ENCODE results near the gene WIPF2. TPM values are rescaled to one million over a fixed set of nuclear protein-coding genes. Genes with fewer than 3 reads are reported as not detected.

The WIPF2 gene
- polyA plus RNA-seq, 3 donors from 2014 or later: 4.0 to 14.2 (median 5.2) TPM

- Mint-ChIP-seq H3K4me1 (peaks cover 36 to 44% of the 10 kb centered on the region in 2 donors), H3K27me3 (ENCODE audit: low read depth in 3 of 3) (peaks cover 3 to 8% (median 6%) of the 10 kb centered on the region in 3 donors), H3K4me3 (peak overlapping the region in 2 of 5 donors; percentile 14 to 21), H3K9me3 (no peaks in the 10 kb centered on the region), H3K36me3 (no peaks in the 10 kb centered on the region), H3K27ac (peak overlapping the region in 3 of 6 donors; percentile 43 to 88 (median 46))
- no peak for DNase-seq
These were observed 94.0 kb downstream of the WIPF2 start for GRCh38 chr17:40312893-40313667.

- H3K4me3 Mint-ChIP-seq: peak overlapping the region in 1 of 5 donors; percentile 26
- no peaks in the 10 kb centered on the region for H3K36me3 Mint-ChIP-seq
- DNase-seq: no peak
- peaks cover 41 to 52% of the 10 kb centered on the region in 2 donors for H3K4me1 Mint-ChIP-seq
- peaks cover 3 to 12% (median 9%) of the 10 kb centered on the region in 3 donors for H3K27me3 Mint-ChIP-seq (ENCODE audit: low read depth in 3 of 3)
- H3K9me3 Mint-ChIP-seq: no peaks in the 10 kb centered on the region
- H3K27ac Mint-ChIP-seq: peak overlapping the region in 3 of 6 donors; percentile 43 to 94 (median 85)
These were observed 94.8 kb downstream of the WIPF2 start for GRCh38 chr17:40313668-40314583.

DNA sequence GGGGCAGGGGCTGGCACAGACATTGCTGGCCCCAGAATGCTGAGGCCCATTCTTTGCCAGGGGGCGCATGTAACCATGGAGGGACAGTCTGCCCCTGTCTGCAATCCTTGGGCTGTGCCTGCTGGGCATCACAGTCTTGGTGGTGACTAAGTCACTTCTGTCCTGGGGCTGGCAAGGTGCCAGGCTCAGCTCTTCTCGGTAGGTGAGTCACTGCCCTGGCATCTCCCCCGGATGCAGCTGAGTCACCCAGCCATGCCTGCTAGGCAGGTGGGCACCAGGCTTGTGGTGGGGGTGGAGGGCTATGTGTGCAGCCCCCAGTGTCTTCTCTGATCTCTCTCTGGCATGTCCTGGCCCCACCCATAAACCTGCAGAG, 95.5 kb downstream of the WIPF2 start:
- no peaks in the 10 kb centered on the region for H3K9me3 Mint-ChIP-seq
- peak overlapping the region in 1 of 5 donors; percentile 26 for H3K4me3 Mint-ChIP-seq
- peak; percentile 63 to 77 (median 67) for DNase-seq
- H3K4me1 Mint-ChIP-seq: peaks cover 48 to 58% of the 10 kb centered on the region in 2 donors
- peaks cover 6 to 13% (median 12%) of the 10 kb centered on the region in 3 donors for H3K27me3 Mint-ChIP-seq (ENCODE audit: low read depth in 3 of 3)
- H3K36me3 Mint-ChIP-seq: no peaks in the 10 kb centered on the region
- H3K27ac Mint-ChIP-seq: peak overlapping the region; percentile 34 to 94 (median 81)

GRCh38 chr17:40315206-40315605, 96.1 kb downstream of the WIPF2 start:
- Mint-ChIP-seq H3K36me3 (no peaks in the 10 kb centered on the region), H3K4me3 (no peak overlapping the region), H3K27ac (peak overlapping the region in 2 of 6 donors; percentile 34 to 74), H3K27me3 (ENCODE audit: low read depth in 3 of 3) (peaks cover 11 to 17% (median 16%) of the 10 kb centered on the region in 3 donors), H3K4me1 (peaks cover 54 to 64% of the 10 kb centered on the region in 2 donors), H3K9me3 (no peaks in the 10 kb centered on the region)
- no peak for DNase-seq

- no peaks in the 10 kb centered on the region for H3K36me3 Mint-ChIP-seq
- no peaks in the 10 kb centered on the region for H3K9me3 Mint-ChIP-seq
- no peak for DNase-seq
- peak overlapping the region in 4 of 6 donors; percentile 39 to 75 (median 52) for H3K27ac Mint-ChIP-seq
- H3K27me3 Mint-ChIP-seq (ENCODE audit: low read depth in 3 of 3): peaks cover 17 to 21% (median 18%) of the 10 kb centered on the region in 3 donors
- peak overlapping the region in 3 of 5 donors; percentile 18 to 40 (median 35) for H3K4me3 Mint-ChIP-seq
- H3K4me1 Mint-ChIP-seq: peaks cover 61 to 72% of the 10 kb centered on the region in 2 donors
These were observed 96.8 kb downstream of the WIPF2 start for GRCh38 chr17:40315678-40316570.

DNA sequence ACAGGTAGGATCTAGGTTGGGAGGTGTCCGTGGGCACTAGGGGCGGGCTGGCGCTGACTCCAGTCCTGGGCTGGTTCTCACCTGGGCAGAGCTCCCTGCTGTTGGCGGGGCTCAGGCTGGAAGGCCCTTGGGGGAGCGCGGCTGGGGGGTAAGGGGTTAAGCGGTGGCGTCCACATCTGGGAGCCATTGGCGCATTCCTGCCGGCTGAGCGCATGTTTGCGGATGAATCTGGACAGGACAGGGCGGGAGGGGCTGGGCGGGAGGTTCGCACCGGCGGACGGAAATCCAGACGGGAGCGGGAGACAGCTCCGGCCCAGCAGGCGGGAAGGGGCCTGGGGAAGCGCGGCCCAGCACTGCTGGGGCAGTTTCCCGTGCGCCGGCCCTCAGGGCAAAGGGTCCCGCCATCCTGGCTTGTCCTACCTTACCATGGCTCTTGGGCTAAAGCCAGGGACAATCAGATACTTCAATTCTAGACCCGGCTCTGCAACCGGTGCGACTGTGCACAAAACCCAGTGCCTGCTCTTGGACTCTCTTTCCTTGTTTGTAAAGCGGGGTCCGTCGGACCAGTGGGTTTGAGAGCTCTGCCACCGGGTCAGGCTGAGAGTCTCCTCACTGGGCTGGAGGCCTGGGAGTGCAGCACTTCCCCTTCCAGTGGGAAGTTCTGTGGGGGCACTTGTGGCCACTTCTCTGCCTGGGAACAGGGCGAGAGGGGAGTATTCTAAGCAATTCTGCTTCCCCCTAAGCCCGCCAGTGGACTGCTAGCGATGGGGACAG, 97.7 kb downstream of the WIPF2 start:
- Mint-ChIP-seq H3K27ac (peak overlapping the region in 5 of 6 donors; percentile 21 to 100 (median 100)), H3K9me3 (no peaks in the 10 kb centered on the region), H3K27me3 (ENCODE audit: low read depth in 3 of 3) (peaks cover 18 to 27% (median 20%) of the 10 kb centered on the region in 3 donors), H3K4me3 (peak overlapping the region in 4 of 5 donors; percentile 35 to 95 (median 92)), H3K36me3 (no peaks in the 10 kb centered on the region), H3K4me1 (peaks cover 69 to 80% of the 10 kb centered on the region in 2 donors)
- DNase-seq: no peak

DNA sequence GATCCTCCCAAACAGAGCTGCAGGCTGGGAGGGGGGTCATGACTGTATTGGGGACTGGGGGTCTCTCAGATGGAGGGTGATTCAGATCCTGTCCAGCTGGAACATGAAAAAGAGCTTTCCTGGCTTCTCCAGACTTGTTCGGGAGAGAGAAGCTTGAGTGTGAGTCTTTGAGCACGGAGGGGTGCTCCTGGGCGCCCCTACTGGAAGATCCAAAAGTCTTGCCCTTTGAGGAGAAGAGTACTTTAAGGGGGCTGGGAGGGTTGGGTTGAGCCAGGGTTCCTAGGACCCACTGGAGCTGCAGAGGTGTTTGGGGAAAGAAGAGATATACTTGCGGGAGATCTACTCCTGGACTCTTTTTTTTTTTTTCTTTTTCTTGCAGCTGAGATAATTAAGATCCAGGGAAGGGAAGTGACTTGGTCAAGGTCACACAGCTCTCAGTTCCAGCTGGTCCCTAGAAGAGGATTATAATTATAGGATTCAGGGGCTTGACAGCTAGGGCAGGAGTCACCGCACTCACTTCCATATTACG, 98.3 kb downstream of the WIPF2 start:
- peaks cover 25 to 34% (median 27%) of the 10 kb centered on the region in 3 donors for H3K27me3 Mint-ChIP-seq (ENCODE audit: low read depth in 3 of 3)
- DNase-seq: peak; percentile 43 to 50 (median 49)

DNA sequence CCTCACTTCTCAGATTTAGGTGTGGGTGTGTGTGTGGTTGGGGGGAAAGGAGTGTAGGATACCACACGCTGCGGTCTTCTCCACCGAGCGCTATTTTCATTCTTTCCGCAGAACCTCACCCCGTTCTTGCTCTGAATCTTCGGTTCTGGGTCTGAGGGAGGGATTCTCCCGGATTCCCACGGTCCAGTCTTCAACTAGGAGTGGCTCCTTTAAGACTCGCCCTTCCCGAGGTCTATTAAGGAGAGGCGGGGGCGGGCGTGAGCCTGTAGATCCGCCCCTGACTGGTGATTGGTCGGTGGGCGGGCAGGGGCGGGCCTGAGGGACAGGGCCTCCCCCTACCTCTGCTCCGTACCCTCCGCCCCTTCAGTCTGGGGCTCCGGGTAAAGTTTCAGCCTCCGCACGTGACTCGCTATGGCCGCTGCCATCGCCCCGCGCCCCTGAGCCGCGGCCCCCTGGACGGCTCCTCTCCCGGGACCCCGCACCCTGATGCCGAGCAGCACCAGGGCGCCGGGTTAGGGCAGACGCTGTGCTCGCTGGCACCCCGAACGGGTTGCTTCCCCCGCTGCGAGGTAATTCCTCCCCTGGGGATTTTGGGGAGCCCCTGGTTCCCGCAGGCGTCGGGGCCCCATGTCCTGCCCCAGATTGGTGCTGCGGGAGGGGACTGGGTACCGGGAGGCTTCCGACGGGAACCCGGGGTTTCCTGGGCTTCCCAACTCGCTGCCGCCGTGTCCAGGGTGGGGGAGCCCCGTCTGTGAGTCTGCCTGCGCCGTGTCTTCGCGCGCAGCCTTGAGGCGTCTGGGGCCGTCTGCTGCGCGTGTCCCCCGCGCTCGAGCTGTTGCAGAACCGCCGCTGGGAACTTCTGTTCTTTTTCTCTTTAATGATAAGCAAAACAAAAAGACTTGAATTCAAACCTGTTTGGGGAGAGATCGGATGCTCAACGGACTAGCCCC, 99.1 kb downstream of the WIPF2 start:
- Mint-ChIP-seq H3K27ac (peak overlapping the region; percentile 92 to 100 (median 100)), H3K36me3 (peaks cover 0 to 4% (median 0%) of the 10 kb centered on the region in 3 donors), H3K4me3 (peak overlapping the region; percentile 91 to 95 (median 93)), H3K9me3 (peaks cover 0 to 4% (median 2%) of the 10 kb centered on the region in 6 donors), H3K27me3 (ENCODE audit: low read depth in 3 of 3) (peaks cover 32 to 41% (median 34%) of the 10 kb centered on the region in 3 donors), H3K4me1 (peaks cover 82 to 94% of the 10 kb centered on the region in 2 donors)
- peak; percentile 89 to 91 (median 90) for DNase-seq

More for the DNA sequence above, 98.3 kb downstream of the WIPF2 start:
- H3K27ac Mint-ChIP-seq: peak overlapping the region; percentile 92 to 100 (median 100)
- H3K36me3 Mint-ChIP-seq: no peaks in the 10 kb centered on the region
- peak overlapping the region; percentile 91 to 95 (median 93) for H3K4me3 Mint-ChIP-seq
- H3K9me3 Mint-ChIP-seq: no peaks in the 10 kb centered on the region
- H3K4me1 Mint-ChIP-seq: peaks cover 76 to 86% of the 10 kb centered on the region in 2 donors

GRCh38 chr17:40318830-40319391, 99.8 kb downstream of the WIPF2 start:
- Mint-ChIP-seq H3K9me3 (peaks cover 0 to 4% (median 2%) of the 10 kb centered on the region in 6 donors), H3K4me3 (peak overlapping the region; percentile 91 to 95 (median 93)), H3K36me3 (peaks cover 0 to 4% (median 0%) of the 10 kb centered on the region in 3 donors), H3K4me1 (peaks cover 83 to 94% of the 10 kb centered on the region in 2 donors), H3K27me3 (ENCODE audit: low read depth in 3 of 3) (peaks cover 37 to 47% (median 41%) of the 10 kb centered on the region in 3 donors), H3K27ac (peak overlapping the region; percentile 87 to 100 (median 100))
- DNase-seq: peak in 1 of 3 donors; percentile 18

GRCh38 chr17:40319651-40320540, 100.8 kb downstream of the WIPF2 start:
- peak overlapping the region; percentile 91 to 95 (median 93) for H3K4me3 Mint-ChIP-seq
- peak overlapping the region; percentile 99 to 100 (median 100) for H3K27ac Mint-ChIP-seq
- peaks cover 85 to 93% of the 10 kb centered on the region in 2 donors for H3K4me1 Mint-ChIP-seq
- H3K27me3 Mint-ChIP-seq (ENCODE audit: low read depth in 3 of 3): peaks cover 37 to 48% (median 43%) of the 10 kb centered on the region in 3 donors
- H3K9me3 Mint-ChIP-seq: peaks cover 0 to 4% (median 2%) of the 10 kb centered on the region in 6 donors
- H3K36me3 Mint-ChIP-seq: peaks cover 0 to 4% (median 0%) of the 10 kb centered on the region in 3 donors
- peak; percentile 75 to 81 (median 77) for DNase-seq
